Liver (tissue), 9 donors: ENCODE measurements around the gene ZNF527. TPM values are rescaled to one million over a fixed set of nuclear protein-coding genes. Genes with fewer than 3 reads are reported as not detected.

Experiments used
- DNase-seq: peaks from one replicate; pipeline ENCODE4 v3.0.0-alpha.2; 2017; ENCODE audit warnings: low spot score
- H3K27ac ChIP-seq, 2 donors: one replicate each; pipeline ENCODE4 v1.7.0; 2013; ENCODE audit warnings: inconsistent platforms in 2 of 2, low read length in 2 of 2, control low read depth in 1 of 2, low read depth in 1 of 2, mild to moderate bottlenecking in 1 of 2
- H3K27me3 ChIP-seq, 4 donors: one replicate each; pipeline versions ENCODE4 v1.6.1 to v1.7.0; 2013; ENCODE audit warnings: low read length in 3 of 4, inconsistent platforms in 1 of 4, mild to moderate bottlenecking in 1 of 4, moderate library complexity in 1 of 4; ENCODE audit not compliant: control insufficient read depth in 4 of 4, insufficient read depth in 4 of 4
- H3K36me3 ChIP-seq, 4 donors: one replicate each; pipeline versions ENCODE4 v1.6.1 to v1.7.0; 2013; ENCODE audit warnings: low read length in 3 of 4, mild to moderate bottlenecking in 3 of 4, low read depth in 1 of 4, moderate library complexity in 1 of 4; ENCODE audit not compliant: control insufficient read depth in 4 of 4, insufficient read depth in 3 of 4
- H3K4me1 ChIP-seq, 4 donors: one replicate each; pipeline versions ENCODE4 v1.6.1 to v1.7.0; 2013; ENCODE audit warnings: low read length in 3 of 4, mild to moderate bottlenecking in 3 of 4, moderate library complexity in 1 of 4; ENCODE audit not compliant: control insufficient read depth in 4 of 4, insufficient read depth in 4 of 4
- H3K4me3 ChIP-seq, 3 donors: one replicate each; pipeline versions ENCODE4 v1.6.1 to v1.7.0; 2013; ENCODE audit warnings: low read length in 3 of 3, control low read depth in 1 of 3, low read depth in 1 of 3, mild to moderate bottlenecking in 1 of 3
- H3K9ac ChIP-seq, 2 donors: one replicate each; pipeline ENCODE4 v1.7.0; 2013; ENCODE audit warnings: low read length in 2 of 2, mild to moderate bottlenecking in 2 of 2, moderate library complexity in 2 of 2, control low read depth in 1 of 2, low read depth in 1 of 2
- H3K9me3 ChIP-seq, 4 donors: one replicate each; pipeline versions ENCODE4 v1.6.1 to v1.7.0; 2013; ENCODE audit warnings: low read length in 3 of 4; ENCODE audit not compliant: control insufficient read depth in 4 of 4
- ATF3 ChIP-seq: IDR thresholded peaks from 2 replicates; pipeline ENCODE4 v1.6.1; 2016; ENCODE audit warnings: antibody characterized with exemption
- CTCF ChIP-seq: fragments of 150-350 bp; IDR thresholded peaks from 2 replicates; pipeline ENCODE4 v1.5.1; 2017; ENCODE audit warnings: improper control_type of control experiment, low read depth, low read length; ENCODE audit not compliant: missing input control
- EGR1 ChIP-seq, 2 donors: IDR thresholded peaks; 2 replicates each; pipeline ENCODE4 v1.6.1; 2016 to 2018; ENCODE audit warnings: antibody characterized with exemption in 2 of 2, low read depth in 2 of 2
- FOXA1 ChIP-seq: IDR thresholded peaks from 2 replicates; pipeline ENCODE4 v1.6.1; 2016; ENCODE audit warnings: antibody characterized with exemption
- FOXA2 ChIP-seq: IDR thresholded peaks from 2 replicates; pipeline ENCODE4 v1.6.1; 2016; ENCODE audit warnings: antibody characterized with exemption
- GABPA ChIP-seq, 2 donors: IDR thresholded peaks in 1 of 2; conservative IDR thresholded peaks in 1 of 2; 2 replicates each; pipeline ENCODE4 v1.6.1; 2016; ENCODE audit warnings: antibody characterized with exemption in 2 of 2, mild to moderate bottlenecking in 1 of 2, moderate library complexity in 1 of 2
- HNF4A ChIP-seq, 2 donors: conservative IDR thresholded peaks; 2 replicates each; pipeline ENCODE4 v1.6.1; 2016; ENCODE audit warnings: antibody characterized with exemption in 2 of 2, mild to moderate bottlenecking in 2 of 2
- HNF4G ChIP-seq: IDR thresholded peaks from 2 replicates; pipeline ENCODE4 v1.6.1; 2016; ENCODE audit warnings: antibody characterized with exemption
- JUND ChIP-seq, 2 donors: IDR thresholded peaks; 2 replicates each; pipeline ENCODE4 v1.6.1; 2016; ENCODE audit warnings: antibody characterized with exemption in 2 of 2
- MAX ChIP-seq: IDR thresholded peaks from 2 replicates; pipeline ENCODE4 v1.6.1; 2016; ENCODE audit warnings: antibody characterized with exemption
- NR2F2 ChIP-seq: IDR thresholded peaks from 2 replicates; pipeline ENCODE4 v1.6.1; 2016; ENCODE audit warnings: antibody characterized with exemption
- RAD21 ChIP-seq, 2 donors: IDR thresholded peaks; 2 replicates each; pipeline ENCODE4 v1.6.1; 2016; ENCODE audit warnings: antibody characterized with exemption in 2 of 2, mild to moderate bottlenecking in 2 of 2
- REST ChIP-seq: IDR thresholded peaks from 2 replicates; pipeline ENCODE4 v1.6.1; 2016; ENCODE audit warnings: antibody characterized with exemption, mild to moderate bottlenecking
- RXRA ChIP-seq, 2 donors: IDR thresholded peaks; 2 replicates each; pipeline ENCODE4 v1.6.1; 2017 to 2018; ENCODE audit warnings: antibody characterized with exemption in 2 of 2, mild to moderate bottlenecking in 1 of 2
- SP1 ChIP-seq: IDR thresholded peaks from 2 replicates; pipeline ENCODE4 v1.6.1; 2018; ENCODE audit warnings: antibody characterized with exemption, mild to moderate bottlenecking
- TAF1 ChIP-seq: conservative IDR thresholded peaks from 2 replicates; pipeline ENCODE4 v1.6.1; 2016; ENCODE audit warnings: antibody characterized with exemption, mild to moderate bottlenecking
- YY1 ChIP-seq: IDR thresholded peaks from 2 replicates; pipeline ENCODE4 v1.6.1; 2016; ENCODE audit warnings: antibody characterized with exemption, mild to moderate bottlenecking
- ZBTB33 ChIP-seq: IDR thresholded peaks from 2 replicates; pipeline ENCODE4 v1.6.1; 2016; ENCODE audit warnings: antibody characterized with exemption
- WGBS: extraction: QIAGEN DNeasy Blood & Tissue Kit; methylation state at CpG from one replicate; pipeline ENCODE4 v1.1.7; 2013; 5-methylcytosine and 5-hydroxymethylcytosine counted together
- polyA plus RNA-seq, 2 donors: library from polyadenylated mRNA; stranded (reverse) in 1 of 2; unstranded in 1 of 2; fragments of 200-250 nt in 1 of 2; fragments of >200 nt in 1 of 2; fragmentation: Nextera tagmentation in 1 of 2; extraction: Ambion mirVana in 1 of 2; gene quantifications; one replicate each; pipeline versions ENCODE4 v1.2.1 to v1.2.3, GENCODE V29; 2013 to 2015
- total RNA-seq, 2 donors: library from RNA; depleted of rRNA; stranded (reverse); fragments of >200 nt; gene quantifications; one replicate each; pipeline ENCODE4 v1.2.3, GENCODE V29; 2014
- donor health status: healthy.
- donor health status: healthy.
- donor health status: healthy.
- donor health status: healthy.
- donor health status: healthy.

ZNF527 gene
- total and polyA plus RNA-seq, 4 donors, result 0.79 to 4.2 (median 2.0) TPM

DNA sequence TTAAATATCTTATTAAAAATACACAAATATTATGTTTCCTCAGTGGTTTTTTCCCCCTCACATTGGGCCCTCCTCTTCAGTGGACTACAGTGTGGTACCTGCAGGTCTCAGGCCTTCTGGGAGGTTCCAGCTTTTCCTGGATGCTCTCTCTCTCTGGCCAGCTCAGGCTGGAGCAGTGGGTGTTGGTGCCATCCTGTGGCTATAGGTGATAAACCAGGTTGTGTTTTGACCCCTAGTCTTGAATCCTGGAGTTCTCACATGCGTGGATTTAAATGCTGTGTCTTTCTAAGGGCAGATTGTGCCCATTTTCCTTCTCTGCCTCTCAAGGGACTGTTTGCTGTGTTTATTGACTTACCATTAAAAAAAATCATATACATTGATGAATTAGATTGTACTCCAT lies 41.2 kb upstream of the ZNF527 start:
- DNase-seq, result no peak
- H3K36me3 ChIP-seq, result peaks cover 6 to 39% (median 25%) of the 10 kb centered on the region in 4 donors
- 88% methylated on average over 1 of the region's 1 CpG for WGBS

DNA sequence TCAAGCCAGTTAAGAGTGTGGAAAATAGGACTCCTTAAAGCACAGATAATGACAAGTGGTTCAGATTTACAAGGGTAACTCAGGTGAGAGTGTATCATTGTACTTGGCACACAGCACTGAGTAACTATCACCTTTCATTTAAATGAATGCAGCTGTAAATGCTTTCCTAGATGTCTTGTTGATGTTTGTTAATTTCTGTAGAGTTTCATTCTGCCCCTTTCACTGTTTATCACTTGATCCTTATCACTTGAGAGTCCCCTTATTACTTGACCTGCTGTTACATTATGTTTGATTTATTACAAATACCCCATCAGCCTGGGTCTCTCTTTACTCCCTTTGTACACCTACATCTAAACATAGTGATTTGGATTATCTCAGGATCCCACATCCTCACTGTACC lies 38.1 kb upstream of the ZNF527 start:
- no peak overlapping the region for H3K4me3 ChIP-seq
- DNase-seq, result no peak
- H3K9me3 ChIP-seq, result peaks cover 0 to 18% (median 4%) of the 10 kb centered on the region in 4 donors
- peaks cover 0 to 16% (median 11%) of the 10 kb centered on the region in 4 donors for H3K4me1 ChIP-seq
- no peak overlapping the region for H3K27ac ChIP-seq
- TF ChIP-seq REST, result no peak
- TF ChIP-seq YY1, result no peak
- TF ChIP-seq HNF4G, result no peak
- TF ChIP-seq CTCF, result no peak
- no peak for TF ChIP-seq FOXA1
- TF ChIP-seq EGR1 (IDR thresholded peaks at IDR 0.05; ENCODE audit: low read depth in 2 of 2), result no peak
- TF ChIP-seq JUND (IDR thresholded peaks at IDR 0.05), result no peak
- no peak for TF ChIP-seq ZBTB33
- no peak for TF ChIP-seq SP1
- no peak for TF ChIP-seq HNF4A (conservative IDR thresholded peaks at IDR 0.05)
- no peak for TF ChIP-seq GABPA (IDR thresholded peaks at IDR 0.05 in 1 of 2, conservative IDR thresholded peaks at IDR 0.05 in 1 of 2)
- no peak for TF ChIP-seq RAD21 (IDR thresholded peaks at IDR 0.05)
- TF ChIP-seq TAF1, result no peak
- TF ChIP-seq FOXA2, result no peak
- TF ChIP-seq MAX, result no peak
- no peak for TF ChIP-seq RXRA (IDR thresholded peaks at IDR 0.05)
- TF ChIP-seq ATF3, result no peak
- TF ChIP-seq NR2F2, result no peak
- no peaks in the 10 kb centered on the region for H3K27me3 ChIP-seq
- peaks cover 0 to 26% (median 16%) of the 10 kb centered on the region in 4 donors for H3K36me3 ChIP-seq
- H3K9ac ChIP-seq, result no peak overlapping the region

More for the DNA sequence above, 41.2 kb upstream of the ZNF527 start:
- Histone ChIP-seq H3K27me3 (no peaks in the 10 kb centered on the region), H3K9me3 (peaks cover 0 to 18% (median 4%) of the 10 kb centered on the region in 4 donors), H3K4me3 (peak overlapping the region in 1 of 3 donors; percentile 41), H3K4me1 (peaks cover 0 to 7% (median 4%) of the 10 kb centered on the region in 4 donors), H3K27ac (no peak overlapping the region), H3K9ac (no peak overlapping the region)
- TF ChIP-seq SP1 (no peak), RAD21 (IDR thresholded peaks at IDR 0.05) (peak; percentile 18 to 54)
